SKM-1 (cell line): ENCODE data around the gene PPP2R3B.
"Not testable (repeated sequence)": the region's sequence is repeated elsewhere in the genome, so short reads cannot be mapped to it uniquely, and the experiment has no call there.

ENCODE experiments used
- DNase-seq: peaks from one replicate; lab custom pipeline; 2025; ENCODE audit not compliant: unreplicated experiment; lab: John Stamatoyannopoulos, UW

The PPP2R3B gene

GRCh38 chrX:320126-320783, 66.5 kb downstream of the PPP2R3B start:
- no peak for DNase-seq

- DNase-seq, result no peak
These were observed 67.1 kb downstream of the PPP2R3B start for GRCh38 chrX:319579-320125.

- DNase-seq, result no peak
These were observed 67.7 kb downstream of the PPP2R3B start, which contains the start of gene GTPBP6 for GRCh38 chrX:318739-319578. Gene GTPBP6, minus strand, starts transcription at chrX:318796. Its CDS starts 9 bp downstream, at chrX:318787.

GRCh38 chrX:318068-318738, 68.5 kb downstream of the PPP2R3B start:
- DNase-seq, result no peak

- DNase-seq, result no peak
These were observed 69.2 kb downstream of the PPP2R3B start for GRCh38 chrX:317424-318067.

- DNase-seq, result no peak
These were observed 70.1 kb downstream of the PPP2R3B start for GRCh38 chrX:316351-317325.

GRCh38 chrX:314781-315595, 71.7 kb downstream of the PPP2R3B start:
- no peak for DNase-seq

GRCh38 chrX:314049-314448, 72.7 kb downstream of the PPP2R3B start:
- no peak for DNase-seq

GRCh38 chrX:313546-313945, 73.2 kb downstream of the PPP2R3B start:
- DNase-seq, result no peak

- DNase-seq, result no peak
These were observed 73.9 kb downstream of the PPP2R3B start for GRCh38 chrX:312621-313331.

- DNase-seq, result no peak
These were observed 75.3 kb downstream of the PPP2R3B start for GRCh38 chrX:311156-312129.

- no peak for DNase-seq
These were observed 76.0 kb downstream of the PPP2R3B start for GRCh38 chrX:310621-311155.

- DNase-seq, result no peak
These were observed 77.7 kb downstream of the PPP2R3B start for GRCh38 chrX:308821-309520.

GRCh38 chrX:307261-308111, 79.2 kb downstream of the PPP2R3B start:
- no peak for DNase-seq

GRCh38 chrX:306614-307251, 80.0 kb downstream of the PPP2R3B start:
- DNase-seq, result not testable (repeated sequence)
